ENCODE measurements around the gene PARD3B. TPM values are rescaled to one million over a fixed set of nuclear protein-coding genes. Genes with fewer than 3 reads are reported as not detected.

Gene PARD3B
- total RNA-seq, 1 experiment from 2014 or later = 6.4 TPM

- no peak overlapping the region for H2BK12ac ChIP-seq (ENCODE audit: insufficient read length, low read depth, low read length)
- no peak overlapping the region for H4K5ac ChIP-seq (ENCODE audit: insufficient read length, low read depth, low read length)
- no peaks in the 10 kb centered on the region for H3K9me3 ChIP-seq (ENCODE audit: control insufficient read depth, low read depth, low read length)
- no peak overlapping the region for H3K27ac ChIP-seq (ENCODE audit: insufficient read length, low read depth, low read length)
- no peak overlapping the region for H3T11ph ChIP-seq (ENCODE audit: low read length)
- no peak overlapping the region for H4K8ac ChIP-seq (replicated peaks; ENCODE audit: insufficient read length, low read depth, low read length)
- H3K79me2 ChIP-seq (ENCODE audit: insufficient read depth, low read length) = no peaks in the 10 kb centered on the region
- no peaks in the 10 kb centered on the region for H3K27me3 Mint-ChIP-seq (ENCODE audit: low read depth)
- H3K36me3 Mint-ChIP-seq (ENCODE audit: insufficient read depth in 1 of 3, low read depth in 3 of 3) = peaks cover 0 to 2% (median 0%) of the 10 kb centered on the region in 3 experiments; a peak in 1 of 7 replicates
- H3K9me3 Mint-ChIP-seq = no peaks in the 10 kb centered on the region
- no peak overlapping the region for H3K18ac ChIP-seq (ENCODE audit: insufficient read length, low read depth, low read length)
- no peak for TF ChIP-seq CTCF (conservative IDR thresholded peaks at IDR 0.05)
- H3K27me3 ChIP-seq (ENCODE audit: insufficient read depth, low read length) = no peaks in the 10 kb centered on the region
- H3K23ac ChIP-seq (ENCODE audit: insufficient read length, low read depth, low read length) = no peak overlapping the region
- peak overlapping the region in 1 of 3 experiments; percentile 6; a peak in 1 of 7 replicates for H3K27ac Mint-ChIP-seq
- no peak for DNase-seq
- H2BK120ac ChIP-seq (ENCODE audit: low read depth, low read length, poor library complexity, severe bottlenecking) = no peak overlapping the region
- H3K4me2 ChIP-seq (ENCODE audit: insufficient read depth, insufficient read length, low read length) = no peak overlapping the region
- H3K4me1 Mint-ChIP-seq = peaks cover 11 to 16% of the 10 kb centered on the region in 2 experiments
- no peak overlapping the region for H2BK5ac ChIP-seq (ENCODE audit: insufficient read length, low read length)
- H2AK5ac ChIP-seq (ENCODE audit: insufficient read length, low read length) = no peak overlapping the region
- H2BK15ac ChIP-seq (ENCODE audit: low read depth, low read length) = no peak overlapping the region
- no peaks in the 10 kb centered on the region for H3K79me1 ChIP-seq (ENCODE audit: insufficient read depth, low read depth, low read length, poor library complexity, severe bottlenecking)
- no peak overlapping the region for H3K14ac ChIP-seq (ENCODE audit: insufficient read depth, low read length)
- no peak overlapping the region for H3K4ac ChIP-seq (ENCODE audit: low read depth, low read length)
- WGBS (ENCODE audit: extremely low coverage, insufficient read length, low lambda C conversion rate) = no CpG with 5 or more reads among the region's 9 CpGs
- no peak overlapping the region for H3K56ac ChIP-seq (ENCODE audit: insufficient read length, low read depth, low read length)
- no peaks in the 10 kb centered on the region for H3K4me1 ChIP-seq (ENCODE audit: insufficient read depth, low read length)
- H3K23me2 ChIP-seq (ENCODE audit: insufficient read length, low read depth, low read length, poor library complexity, severe bottlenecking) = no peaks in the 10 kb centered on the region
- H2BK20ac ChIP-seq (ENCODE audit: low read depth, low read length, poor library complexity, severe bottlenecking) = no peak overlapping the region
- no peak overlapping the region for H4K91ac ChIP-seq (ENCODE audit: insufficient read length, low read depth, low read length)
- H3K4me3 Mint-ChIP-seq = no peak overlapping the region
- H4K20me1 ChIP-seq (ENCODE audit: control insufficient read depth, insufficient read depth, insufficient read length) = no peaks in the 10 kb centered on the region
- no peak overlapping the region for H2AFZ ChIP-seq (ENCODE audit: low read length)
- H3K9ac ChIP-seq (ENCODE audit: extremely low read depth, insufficient read length, low read length) = no peak overlapping the region
Measured at GRCh38 chr2:205531489-205532148, 986.3 kb downstream of the PARD3B start.

Data from H9 (cell line).